ENCODE measurements around the gene OR2AG1. TPM values are rescaled to one million over a fixed set of nuclear protein-coding genes. Genes with fewer than 3 reads are reported as not detected.

The OR2AG1 gene
- total RNA-seq, 2 donors from 2014 or later: not detected

DNA sequence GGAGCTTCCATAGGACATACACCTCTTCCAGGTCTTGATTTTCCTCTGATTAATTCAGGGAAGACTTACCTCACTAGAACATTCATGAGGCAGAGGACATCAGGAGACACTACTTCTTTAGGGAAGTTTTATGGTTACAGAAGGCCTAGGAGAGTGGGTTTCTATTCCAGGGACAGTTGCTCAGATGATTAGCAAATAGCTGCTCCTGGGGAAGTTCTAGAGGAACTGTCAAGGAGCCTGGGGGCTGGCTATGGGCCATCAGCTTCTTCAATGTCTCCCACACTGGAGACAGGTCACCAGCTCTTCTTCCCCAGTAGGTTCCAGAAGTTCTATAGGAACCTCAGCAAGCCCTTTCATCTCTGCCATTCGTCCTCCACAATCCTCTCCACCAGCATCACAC, 51.2 kb downstream of the OR2AG1 start:
- DNase-seq (ENCODE audit: low spot score in 2 of 2): no peak
- no peaks in the 10 kb centered on the region for H3K9me3 Mint-ChIP-seq
- no peak for ATAC-seq
- no peaks in the 10 kb centered on the region for H3K36me3 Mint-ChIP-seq
- H3K27ac Mint-ChIP-seq: no peak overlapping the region

Other genes starting within 250 kb of the OR2AG1 start
- 10 to 100 TPM; 24.9 to 38.3 TPM for gene RRP8, start 179.4 kb upstream of the OR2AG1 start, total RNA-seq
- 10 to 100 TPM; 72.1 to 99.7 TPM for gene ILK, start 179.2 kb upstream of the OR2AG1 start, total RNA-seq
- 100 to 1,000 TPM in 1 of 2 donors, 10 to 100 TPM in 1; 95.3 to 166 TPM for gene TAF10, start 170.8 kb upstream of the OR2AG1 start, total RNA-seq
- gene TPP1, start 163.6 kb upstream of the OR2AG1 start, total RNA-seq: 10 to 100 TPM; 54.7 to 67.4 TPM
- 1 to 10 TPM in 1 of 2 donors, under 1 TPM in 1; 0.82 to 2.1 TPM for gene DCHS1, start 127.2 kb upstream of the OR2AG1 start, total RNA-seq
- gene MRPL17, start 99.7 kb upstream of the OR2AG1 start, total RNA-seq: 100 to 1,000 TPM in 1 of 2 donors, 10 to 100 TPM in 1; 92.4 to 104 TPM
- gene OR2AG2, start 11.0 kb upstream of the OR2AG1 start, total RNA-seq: not detected
- gene OR6A2, start 16.7 kb downstream of the OR2AG1 start, total RNA-seq: under 1 TPM; 0.09 to 0.10 TPM
- not detected for gene OR10A5, start 62.7 kb downstream of the OR2AG1 start, total RNA-seq
- under 1 TPM in 1 of 2 donors, not detected in 1; 0.10 TPM for gene OR10A2, start 80.0 kb downstream of the OR2AG1 start, total RNA-seq
- gene OR10A4, start 93.6 kb downstream of the OR2AG1 start, total RNA-seq: not detected
- gene OR2D2, start 109.5 kb downstream of the OR2AG1 start, total RNA-seq: under 1 TPM in 1 of 2 donors, not detected in 1; 0.37 TPM
- not detected for gene OR2D3, start 138.0 kb downstream of the OR2AG1 start, total RNA-seq
- 1 to 10 TPM; 1.5 to 1.8 TPM for gene ZNF215, start 143.4 kb downstream of the OR2AG1 start, total RNA-seq
- not detected for gene ZNF214, start 237.3 kb downstream of the OR2AG1 start, total RNA-seq
- gene NLRP14, start 237.5 kb downstream of the OR2AG1 start, total RNA-seq: under 1 TPM; 0.07 to 0.21 TPM

Data from activated naive CD4-positive, alpha-beta T cell treated with anti-CD3 and anti-CD28 coated beads, Interleukin-2, amount 50 U/mL, for 72 hours (primary cell).